Measurements from ENCODE around the gene RPL31.

- TF ChIP-seq CTCF (IDR thresholded peaks at IDR 0.05) (no peak), POLR2AphosphoS5 (IDR thresholded peaks at IDR 0.05; ENCODE audit: low read depth, low read length) (no peak), SIN3A (IDR thresholded peaks at IDR 0.05; ENCODE audit: borderline replicate concordance, insufficient read depth, low read depth, low read length) (no peak), REST (IDR thresholded peaks at IDR 0.05; ENCODE audit: insufficient read depth in 1 of 2, low read depth in 2 of 2, low read length in 1 of 2) (no peak)
Measured at GRCh38 chr2:100956081-100956480, 46.0 kb upstream of the RPL31 start.

Data from Panc1 (cell line).